ENCODE results near the gene LAMA2.

GRCh38 chr6:129150507-129150906, 267.6 kb downstream of the LAMA2 start:
- no peak for TF ChIP-seq BHLHE40 (IDR thresholded peaks at IDR 0.05; ENCODE audit: borderline replicate concordance)
- no peak for TF ChIP-seq FOXK2 (IDR thresholded peaks at IDR 0.05)
- TF ChIP-seq SP1 (IDR thresholded peaks at IDR 0.05): no peak
- no peak for TF ChIP-seq HDGF (IDR thresholded peaks at IDR 0.05; ENCODE audit: borderline replicate concordance)
- no peak for TF ChIP-seq FOXA1 (IDR thresholded peaks at IDR 0.05)
- no peak for TF ChIP-seq SUZ12 (IDR thresholded peaks at IDR 0.05)
- no peak for TF ChIP-seq ELF4 (IDR thresholded peaks at IDR 0.05)
- TF ChIP-seq LEF1 (IDR thresholded peaks at IDR 0.05; ENCODE audit: borderline replicate concordance): no peak
- TF ChIP-seq CTBP1 (IDR thresholded peaks at IDR 0.05; ENCODE audit: borderline replicate concordance): no peak
- no peak for TF ChIP-seq FOXM1 (IDR thresholded peaks at IDR 0.05; ENCODE audit: borderline replicate concordance)
